Middle frontal gyrus (tissue), 1 donor: ENCODE measurements around the gene ETS2.

ENCODE experiments used
- DNase-seq: peaks from one replicate; pipeline ENCODE4 v3.0.0-alpha.2; 2015; ENCODE audit warnings: low spot score; ENCODE audit errors: extremely low spot score

Gene ETS2

GRCh38 chr21:38858026-38858811, 52.5 kb downstream of the ETS2 start:
- DNase-seq, result no peak

- no peak for DNase-seq
These were observed 53.1 kb downstream of the ETS2 start for GRCh38 chr21:38858812-38859205.

DNA sequence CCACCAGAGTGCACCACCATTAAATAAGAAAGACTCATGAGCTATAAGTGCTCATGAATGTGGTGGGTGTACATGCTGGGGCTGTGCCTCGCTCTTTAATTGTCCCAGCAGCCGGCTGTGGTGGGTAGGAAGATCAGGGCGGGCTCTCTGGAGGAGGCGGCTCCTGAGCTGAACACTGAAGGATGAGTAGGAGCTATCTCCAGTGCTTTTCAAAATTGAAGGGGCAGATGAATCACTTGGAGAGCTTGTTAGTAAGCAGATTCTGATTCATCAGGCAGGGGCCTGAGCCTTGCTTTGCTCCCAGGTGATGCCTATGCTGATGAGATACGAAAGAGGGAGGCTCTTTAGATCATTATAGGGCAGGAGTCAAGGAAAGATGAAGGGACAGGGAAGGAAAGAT, 54.1 kb downstream of the ETS2 start:
- DNase-seq, result no peak

DNA sequence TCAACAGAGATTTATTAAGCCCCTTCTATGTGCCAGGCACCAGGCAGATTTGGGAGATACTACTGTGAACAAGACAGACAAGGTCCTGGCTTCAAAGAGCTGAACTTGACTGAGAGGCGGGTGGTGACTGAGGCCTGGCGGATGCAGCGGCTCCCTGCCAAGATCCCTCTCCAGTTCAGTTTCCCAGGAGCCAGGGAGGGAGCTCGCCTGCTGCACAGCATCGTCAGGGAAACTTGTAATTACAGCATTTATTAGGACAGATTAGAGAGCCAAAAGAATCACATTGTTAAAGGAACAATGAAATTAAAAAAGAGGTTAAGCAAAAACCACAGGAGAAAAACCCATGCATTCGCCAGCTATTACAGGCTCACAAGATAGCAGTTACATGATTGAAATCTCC, 55.3 kb downstream of the ETS2 start:
- DNase-seq, result no peak

GRCh38 chr21:38861989-38862683, 56.4 kb downstream of the ETS2 start:
- no peak for DNase-seq

DNA sequence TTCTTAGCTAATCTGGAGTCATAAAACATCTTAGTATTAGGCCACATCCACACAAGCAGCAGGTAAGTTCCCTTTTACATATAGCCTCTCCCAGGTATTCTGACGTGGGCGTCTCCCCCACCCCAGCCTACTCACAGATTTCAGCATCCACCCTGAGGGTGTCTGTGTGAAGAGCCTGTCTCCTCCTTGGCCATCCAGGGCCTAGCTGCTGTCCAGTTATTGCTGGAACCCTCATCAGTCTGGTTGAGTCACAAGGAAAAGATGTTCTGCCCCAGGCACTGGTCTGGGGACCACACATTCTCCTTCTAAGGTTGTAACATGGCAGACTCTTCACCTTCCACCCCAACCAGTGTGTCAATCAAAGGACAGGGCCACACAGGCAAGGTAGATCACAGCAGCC, 57.6 kb downstream of the ETS2 start:
- DNase-seq, result no peak

DNA sequence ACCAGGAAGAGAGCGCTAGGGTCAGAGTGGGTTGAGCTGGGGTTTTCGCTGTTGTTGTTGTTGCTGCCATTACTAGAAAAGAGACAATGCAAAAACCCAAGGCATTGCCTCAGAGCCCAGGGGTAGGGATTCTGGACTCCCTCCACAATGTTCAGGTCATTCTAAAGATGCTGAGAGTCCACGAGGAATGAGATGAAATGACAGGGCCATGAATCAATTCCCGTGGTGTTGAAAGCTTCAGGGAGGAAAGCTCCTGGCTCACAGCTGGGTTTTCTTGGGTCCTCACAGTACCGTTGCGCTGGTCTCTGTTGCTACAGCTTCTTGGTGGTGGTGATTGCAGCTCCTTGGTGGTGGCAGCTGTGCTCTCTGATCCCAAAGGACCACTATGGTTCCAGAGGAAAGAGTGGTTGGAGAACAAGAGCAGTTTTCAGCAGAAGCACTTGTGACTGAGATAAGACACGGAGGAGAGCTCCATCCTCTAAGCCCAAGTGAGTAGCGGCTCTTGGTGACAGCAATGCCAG, 58.2 kb downstream of the ETS2 start:
- no peak for DNase-seq

- no peak for DNase-seq
These were observed 59.2 kb downstream of the ETS2 start for GRCh38 chr21:38864964-38865363.

DNA sequence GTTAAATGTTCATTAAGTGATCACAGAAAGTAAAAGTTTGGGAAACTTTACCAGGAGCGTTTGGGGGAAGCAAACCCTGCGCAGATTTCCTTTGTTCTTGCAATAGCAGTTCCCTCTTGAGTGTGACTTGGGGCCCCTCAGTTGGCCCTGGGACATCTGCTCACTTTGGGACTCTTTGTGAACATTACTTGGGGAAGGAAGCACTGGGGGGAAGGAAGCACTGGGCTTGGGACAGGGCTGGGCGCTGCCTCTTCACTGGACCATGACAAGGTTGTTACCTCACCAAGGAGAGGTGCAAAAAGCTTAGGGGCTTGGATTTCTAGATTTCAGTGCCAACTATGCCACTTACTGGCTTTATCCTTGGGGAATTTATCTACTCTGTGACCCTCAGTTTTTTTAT, 63.5 kb downstream of the ETS2 start:
- DNase-seq, result no peak

DNA sequence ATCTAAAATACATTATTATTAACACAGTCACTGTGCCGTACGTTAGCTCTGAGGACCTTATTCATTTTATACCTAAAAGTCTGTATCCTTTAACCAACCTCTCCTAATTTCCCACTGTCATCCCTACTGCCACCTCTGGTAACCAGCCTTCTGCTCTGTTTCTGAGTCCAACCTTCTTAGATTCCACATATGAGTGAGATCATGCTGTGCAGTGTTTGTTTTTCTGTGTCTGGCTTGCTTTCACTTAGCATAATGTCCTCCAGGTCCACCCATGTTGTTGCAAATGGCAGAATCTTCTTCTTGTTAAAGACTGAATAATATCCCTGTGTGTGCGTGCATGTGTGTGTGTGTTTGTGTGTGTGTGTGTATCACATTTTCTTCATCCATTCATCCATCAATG, 64.2 kb downstream of the ETS2 start:
- no peak for DNase-seq
